ENCODE measurements around the gene CCDC192.
"Not testable (repeated sequence)": the region's sequence is repeated elsewhere in the genome, so short reads cannot be mapped to it uniquely, and the experiment has no call there.

CCDC192 gene

DNA sequence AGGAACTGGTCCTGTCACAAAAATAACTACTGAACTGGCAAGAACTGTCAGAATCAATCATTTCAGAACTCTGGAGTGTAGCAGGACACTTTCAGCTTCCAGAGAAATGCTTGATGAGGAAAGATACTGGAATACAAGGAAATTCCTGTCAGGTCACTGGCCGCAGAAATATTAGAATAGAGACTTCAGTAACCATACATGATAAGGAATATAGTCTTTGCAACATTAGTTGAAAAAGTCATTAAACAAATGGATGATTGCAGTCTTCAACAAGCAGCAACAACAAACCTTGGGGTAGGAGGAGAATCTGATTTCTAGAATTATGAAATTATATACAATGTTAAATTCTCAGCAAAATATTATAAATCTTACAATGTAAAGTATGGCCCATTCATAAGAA is 88.2 kb downstream of the CCDC192 start:
- no peak for TF ChIP-seq MYC (IDR thresholded peaks at IDR 0.05; ENCODE audit: low read depth, low read length)
- no peak for TF ChIP-seq POLR2A (IDR thresholded peaks at IDR 0.05; ENCODE audit: extremely low read depth, insufficient read length)
- TF ChIP-seq, protein P1, sequence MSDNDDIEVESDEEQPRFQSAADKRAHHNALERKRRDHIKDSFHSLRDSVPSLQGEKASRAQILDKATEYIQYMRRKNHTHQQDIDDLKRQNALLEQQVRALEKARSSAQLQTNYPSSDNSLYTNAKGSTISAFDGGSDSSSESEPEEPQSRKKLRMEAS (IDR thresholded peaks at IDR 0.05; ENCODE audit: low read depth, low read length), result no peak
- TF ChIP-seq, protein P2, sequence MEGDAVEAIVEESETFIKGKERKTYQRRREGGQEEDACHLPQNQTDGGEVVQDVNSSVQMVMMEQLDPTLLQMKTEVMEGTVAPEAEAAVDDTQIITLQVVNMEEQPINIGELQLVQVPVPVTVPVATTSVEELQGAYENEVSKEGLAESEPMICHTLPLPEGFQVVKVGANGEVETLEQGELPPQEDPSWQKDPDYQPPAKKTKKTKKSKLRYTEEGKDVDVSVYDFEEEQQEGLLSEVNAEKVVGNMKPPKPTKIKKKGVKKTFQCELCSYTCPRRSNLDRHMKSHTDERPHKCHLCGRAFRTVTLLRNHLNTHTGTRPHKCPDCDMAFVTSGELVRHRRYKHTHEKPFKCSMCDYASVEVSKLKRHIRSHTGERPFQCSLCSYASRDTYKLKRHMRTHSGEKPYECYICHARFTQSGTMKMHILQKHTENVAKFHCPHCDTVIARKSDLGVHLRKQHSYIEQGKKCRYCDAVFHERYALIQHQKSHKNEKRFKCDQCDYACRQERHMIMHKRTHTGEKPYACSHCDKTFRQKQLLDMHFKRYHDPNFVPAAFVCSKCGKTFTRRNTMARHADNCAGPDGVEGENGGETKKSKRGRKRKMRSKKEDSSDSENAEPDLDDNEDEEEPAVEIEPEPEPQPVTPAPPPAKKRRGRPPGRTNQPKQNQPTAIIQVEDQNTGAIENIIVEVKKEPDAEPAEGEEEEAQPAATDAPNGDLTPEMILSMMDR (IDR thresholded peaks at IDR 0.05; ENCODE audit: low read depth, low read length), result no peak
- no peak overlapping the region for H3K4me3 ChIP-seq (ENCODE audit: low read depth, low read length)
- no peak for DNase-seq (ENCODE audit: low read depth)

DNA sequence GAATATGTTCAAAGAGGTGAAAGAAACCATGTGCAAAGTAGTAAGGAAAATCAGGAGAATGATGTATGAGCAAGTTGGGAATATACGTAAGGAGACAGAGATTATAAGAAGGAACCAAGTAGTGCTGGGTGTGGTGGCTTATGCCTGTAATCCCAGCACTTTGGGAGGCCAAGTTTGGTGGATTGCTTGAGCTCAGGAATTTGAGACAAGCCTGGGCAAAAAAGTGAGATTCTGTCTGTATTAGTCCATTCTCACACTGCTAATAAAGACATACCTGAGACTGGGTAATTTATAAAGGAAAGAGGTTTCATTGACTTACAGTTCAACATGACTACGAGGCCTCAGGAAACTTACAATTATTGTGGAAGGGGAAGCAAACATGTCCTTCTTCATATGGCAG is 88.7 kb downstream of the CCDC192 start:
- not testable (repeated sequence) for H3K4me3 ChIP-seq (ENCODE audit: low read depth, low read length); DNase-seq (ENCODE audit: low read depth)

DNA sequence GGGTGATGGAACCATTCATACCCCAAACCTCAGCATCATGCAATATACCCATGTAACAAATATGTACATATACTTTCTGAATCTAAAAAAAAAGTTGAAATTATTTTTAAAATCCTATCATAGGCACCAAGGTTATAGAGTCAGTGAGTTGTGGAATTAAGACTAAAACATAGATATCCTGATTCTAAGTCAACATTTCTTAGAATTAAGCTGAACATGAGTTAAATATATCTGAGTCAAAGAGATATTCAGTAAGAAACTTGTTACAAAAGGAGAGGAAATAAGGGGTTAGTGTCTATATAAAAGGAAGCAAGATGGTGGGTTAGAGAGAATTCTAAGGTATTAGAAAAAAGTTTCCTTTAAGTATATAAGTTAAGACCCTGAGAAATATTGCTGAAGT is 89.9 kb downstream of the CCDC192 start:
- TF ChIP-seq, protein P2 (IDR thresholded peaks at IDR 0.05; ENCODE audit: low read depth, low read length), result no peak
- TF ChIP-seq, protein P1 (IDR thresholded peaks at IDR 0.05; ENCODE audit: low read depth, low read length), result no peak
- TF ChIP-seq MYC (IDR thresholded peaks at IDR 0.05; ENCODE audit: low read depth, low read length) (no peak), POLR2A (IDR thresholded peaks at IDR 0.05; ENCODE audit: extremely low read depth, insufficient read length) (no peak)
- DNase-seq (ENCODE audit: low read depth), result no peak
- H3K4me3 ChIP-seq (ENCODE audit: low read depth, low read length), result no peak overlapping the region

DNA sequence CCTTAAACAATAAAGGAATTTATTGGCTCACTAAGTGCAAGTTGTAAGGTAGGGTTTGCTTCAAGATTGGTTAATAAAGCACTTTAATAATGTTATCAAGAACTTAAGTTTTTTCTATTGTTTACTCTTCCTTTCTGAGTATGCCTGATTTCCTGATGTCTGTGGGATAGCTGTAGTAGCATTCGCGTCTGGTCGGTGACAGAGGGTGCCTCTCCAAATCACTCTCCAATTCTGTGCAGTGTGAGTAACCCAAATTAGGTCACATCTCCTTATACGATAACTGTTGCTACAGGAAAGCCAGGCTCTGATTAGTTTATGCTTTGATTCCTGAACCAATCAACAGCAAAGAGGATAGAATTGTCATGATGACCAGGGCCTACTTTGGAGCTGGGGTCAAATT is 90.7 kb downstream of the CCDC192 start:
- no peak for DNase-seq (ENCODE audit: low read depth)
- TF ChIP-seq MYC (IDR thresholded peaks at IDR 0.05; ENCODE audit: low read depth, low read length), result no peak
- no peak for TF ChIP-seq POLR2A (IDR thresholded peaks at IDR 0.05; ENCODE audit: extremely low read depth, insufficient read length)
- TF ChIP-seq, protein P2 (IDR thresholded peaks at IDR 0.05; ENCODE audit: low read depth, low read length), result no peak
- no peak overlapping the region for H3K4me3 ChIP-seq (ENCODE audit: low read depth, low read length)

DNA sequence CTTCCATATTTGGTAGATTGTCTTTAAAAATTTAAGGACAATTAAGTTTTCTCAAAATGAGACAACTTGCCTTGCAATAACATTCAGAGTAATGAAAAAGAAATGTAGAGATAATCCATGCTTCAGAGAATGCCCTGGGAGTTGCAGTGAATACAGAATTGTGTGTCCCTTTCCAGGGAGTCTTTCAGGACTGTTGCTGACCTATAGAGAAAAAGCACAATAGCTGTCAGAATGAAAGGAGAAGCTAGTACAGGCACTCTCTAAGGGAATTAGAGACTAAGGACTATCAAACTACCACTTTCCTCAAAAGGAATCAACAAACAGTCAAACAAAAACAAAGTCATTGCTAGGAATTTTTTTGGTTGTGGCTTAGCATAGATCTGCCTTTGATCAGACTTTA is 93.0 kb downstream of the CCDC192 start:
- TF ChIP-seq, protein P1 (IDR thresholded peaks at IDR 0.05; ENCODE audit: low read depth, low read length), result no peak
- TF ChIP-seq, protein P2 (IDR thresholded peaks at IDR 0.05; ENCODE audit: low read depth, low read length), result no peak
- TF ChIP-seq POLR2A (IDR thresholded peaks at IDR 0.05; ENCODE audit: extremely low read depth, insufficient read length), result no peak
- no peak for TF ChIP-seq MYC (IDR thresholded peaks at IDR 0.05; ENCODE audit: low read depth, low read length)
- H3K4me3 ChIP-seq (ENCODE audit: low read depth, low read length), result no peak overlapping the region
- no peak for DNase-seq (ENCODE audit: low read depth)

DNA sequence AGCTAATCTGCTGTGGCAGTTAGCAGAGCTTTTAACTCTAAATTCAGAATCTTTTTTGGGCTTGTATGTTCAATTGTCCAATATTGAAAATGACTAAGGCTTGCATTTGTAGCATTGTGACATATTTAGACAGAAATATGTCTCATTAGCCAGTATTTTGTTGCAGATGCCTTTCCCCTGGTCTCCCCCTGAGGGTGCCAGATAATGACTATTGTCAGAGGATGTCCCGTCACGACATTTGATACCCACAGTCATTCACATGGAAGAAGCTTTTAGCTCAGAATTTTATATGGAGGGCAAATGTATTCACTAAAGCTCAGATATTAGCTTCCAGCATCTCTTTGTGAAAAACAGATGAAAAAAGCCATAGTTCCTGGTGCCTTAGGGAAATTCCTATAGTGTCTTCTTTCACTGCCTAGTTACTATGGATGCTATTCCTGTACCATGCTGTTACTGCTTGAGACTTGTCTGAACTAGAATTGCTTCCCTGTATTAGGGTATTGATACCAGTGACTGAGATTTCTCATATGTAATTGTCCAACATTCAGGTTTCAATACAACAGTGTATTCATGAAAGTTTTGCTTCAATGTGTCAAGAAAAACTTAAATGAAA is 96.2 kb downstream of the CCDC192 start:
- H3K4me3 ChIP-seq (ENCODE audit: low read depth, low read length), result no peak overlapping the region
- TF ChIP-seq POLR2A (IDR thresholded peaks at IDR 0.05; ENCODE audit: extremely low read depth, insufficient read length), result no peak
- no peak for TF ChIP-seq MYC (IDR thresholded peaks at IDR 0.05; ENCODE audit: low read depth, low read length)
- TF ChIP-seq, protein P2 (IDR thresholded peaks at IDR 0.05; ENCODE audit: low read depth, low read length), result no peak
- TF ChIP-seq, protein P1 (IDR thresholded peaks at IDR 0.05; ENCODE audit: low read depth, low read length), result no peak
- no peak for DNase-seq (ENCODE audit: low read depth)
